Fibroblast of lung (primary cell): Measurements from ENCODE around the gene STARD13. TPM values are rescaled to one million over a fixed set of nuclear protein-coding genes. Genes with fewer than 3 reads are reported as not detected.

Experiments used
- DNase-seq, 2 donors: peaks; one replicate each; pipeline versions ENCODE4 v3.0.0 to v3.0.0-alpha.2; 2010; ENCODE audit warnings: low read depth in 2 of 2
- H2AFZ ChIP-seq: 2 replicates; pipeline ENCODE4 v1.5.1; 2012; ENCODE audit warnings: low read length, control low read depth, inconsistent platforms
- H3K27ac ChIP-seq: 2 replicates; pipeline ENCODE4 v1.5.1; 2011; ENCODE audit warnings: low read length, control low read depth; ENCODE audit not compliant: insufficient read depth
- H3K27me3 ChIP-seq: 2 replicates; pipeline ENCODE4 v1.5.1; 2011; ENCODE audit warnings: mild to moderate bottlenecking, low read length; ENCODE audit not compliant: control insufficient read depth, insufficient read depth
- H3K36me3 ChIP-seq: 2 replicates; pipeline ENCODE4 v1.5.1; 2011; ENCODE audit warnings: low read length; ENCODE audit not compliant: control insufficient read depth, insufficient read depth
- H3K4me1 ChIP-seq: 2 replicates; pipeline ENCODE4 v1.5.1; 2011; ENCODE audit warnings: low read length; ENCODE audit not compliant: control insufficient read depth, insufficient read depth; ENCODE audit errors: extremely low read depth
- H3K4me2 ChIP-seq: 2 replicates; pipeline ENCODE4 v1.5.1; 2011; ENCODE audit warnings: low read length, control low read depth; ENCODE audit not compliant: insufficient read depth; ENCODE audit errors: extremely low read depth
- H3K4me3 ChIP-seq, 4 experiments: fragments of 200-600 bp in 1 of 4; sonication (generic) in 1 of 4; replicated peaks in 1 of 4; 2 replicates each; pipeline ENCODE4 v1.5.1; 2011 to 2016; ENCODE audit warnings: low read length in 4 of 4, low read depth in 3 of 4, mild to moderate bottlenecking in 3 of 4, control low read depth in 2 of 4, inconsistent platforms in 1 of 4, mixed read lengths in 1 of 4; ENCODE audit not compliant: insufficient read depth in 1 of 4; ENCODE audit errors: control extremely low read depth in 1 of 4
- H3K79me2 ChIP-seq: 2 replicates; pipeline ENCODE4 v1.5.1; 2012; ENCODE audit warnings: mild to moderate bottlenecking, low read length, inconsistent platforms; ENCODE audit not compliant: control insufficient read depth, insufficient read depth
- H3K9ac ChIP-seq: 2 replicates; pipeline ENCODE4 v1.5.1; 2011; ENCODE audit warnings: mild to moderate bottlenecking, low read length, control low read depth; ENCODE audit not compliant: insufficient read depth
- H3K9me3 ChIP-seq: 2 replicates; pipeline ENCODE4 v1.5.1; 2012; ENCODE audit warnings: low read depth, low read length; ENCODE audit not compliant: control insufficient read depth, insufficient read depth
- H4K20me1 ChIP-seq: 2 replicates; pipeline ENCODE4 v1.5.1; 2011; ENCODE audit warnings: low read length; ENCODE audit not compliant: control insufficient read depth, insufficient read depth; ENCODE audit errors: extremely low read depth
- CTCF ChIP-seq, 2 donors: IDR thresholded peaks in 1 of 2; conservative IDR thresholded peaks in 1 of 2; 1 replicate in 1 of 2; 2 replicates in 1 of 2; pipeline ENCODE4 v1.5.1; 2011 to 2012; ENCODE audit warnings: low read length in 2 of 2, control low read depth in 1 of 2, inconsistent platforms in 1 of 2, low read depth in 1 of 2, mild to moderate bottlenecking in 1 of 2
- EZH2 ChIP-seq: IDR thresholded peaks from 2 replicates; pipeline ENCODE4 v1.5.1; 2012; ENCODE audit warnings: low read length, control low read depth, mild to moderate bottlenecking; ENCODE audit errors: missing control alignments
- polyA plus RNA-seq, 2 donors: library from polyadenylated mRNA; depleted of rRNA in 1 of 2; stranded (reverse) in 1 of 2; unstranded in 1 of 2; fragments of >200 nt; gene quantifications; 2 replicates each; pipeline ENCODE4 v1.2.1, GENCODE V29; 2011 to 2012; ENCODE audit warnings: missing spikeins in 1 of 2
- total RNA-seq: library from RNA; depleted of rRNA; stranded (reverse); fragments of >200 nt; gene quantifications from 2 replicates; pipeline ENCODE4 v1.2.1, GENCODE V29; 2014

STARD13 gene
- total and polyA plus RNA-seq, 2 donors (not counting 1 experiment from before 2014, with no cell fraction given), result 25.2 to 44.6 TPM

- no peak for DNase-seq
- no peaks in the 10 kb centered on the region for H3K4me1 ChIP-seq
- no peak overlapping the region for H3K9ac ChIP-seq
- no peaks in the 10 kb centered on the region for H3K27me3 ChIP-seq
- no peak overlapping the region for H3K4me2 ChIP-seq
- TF ChIP-seq CTCF (conservative IDR thresholded peaks at IDR 0.05 in 1 of 2, IDR thresholded peaks at IDR 0.05 in 1 of 2; ENCODE audit: low read depth in 1 of 2, low read length in 2 of 2) (peak; percentile 47 to 57), EZH2 (no peak)
- H2AFZ ChIP-seq, result no peak overlapping the region
- no peaks in the 10 kb centered on the region for H4K20me1 ChIP-seq
- no peak overlapping the region for H3K4me3 ChIP-seq
- H3K36me3 ChIP-seq, result no peaks in the 10 kb centered on the region
- no peaks in the 10 kb centered on the region for H3K9me3 ChIP-seq
- H3K27ac ChIP-seq, result no peak overlapping the region
- no peaks in the 10 kb centered on the region for H3K79me2 ChIP-seq
Observed at GRCh38 chr13:33057019-33057780, 228.4 kb downstream of the STARD13 start.

- Histone ChIP-seq H3K79me2 (no peaks in the 10 kb centered on the region), H3K4me1 (no peaks in the 10 kb centered on the region), H3K27ac (no peak overlapping the region), H4K20me1 (no peaks in the 10 kb centered on the region), H3K9ac (no peak overlapping the region), H3K4me3 (no peak overlapping the region), H3K36me3 (no peaks in the 10 kb centered on the region), H3K9me3 (no peaks in the 10 kb centered on the region), H3K27me3 (no peaks in the 10 kb centered on the region), H3K4me2 (no peak overlapping the region), H2AFZ (no peak overlapping the region)
- TF ChIP-seq CTCF (conservative IDR thresholded peaks at IDR 0.05 in 1 of 2, IDR thresholded peaks at IDR 0.05 in 1 of 2; ENCODE audit: low read depth in 1 of 2, low read length in 2 of 2) (no peak), EZH2 (no peak)
- peak in 1 of 2 donors; percentile 81 for DNase-seq
Observed at GRCh38 chr13:33053397-33054066, 232.0 kb downstream of the STARD13 start.
